ENCODE results near the gene ARHGEF37.

ARHGEF37 gene

GRCh38 chr5:149630337-149630736 is 49.0 kb downstream of the ARHGEF37 start:
- H3K36me3 ChIP-seq (ENCODE audit: control insufficient read depth, insufficient read depth, low read length), result no peaks in the 10 kb centered on the region
- no peak overlapping the region for H3K9ac ChIP-seq (ENCODE audit: low read depth, low read length)
- peaks cover 23% of the 10 kb centered on the region for H3K4me1 ChIP-seq (ENCODE audit: control insufficient read depth, insufficient read depth, low read length)
- H3K9me3 ChIP-seq (ENCODE audit: control insufficient read depth, insufficient read depth, low read length), result no peaks in the 10 kb centered on the region
- H3K27me3 ChIP-seq (ENCODE audit: control insufficient read depth, insufficient read depth, low read length), result no peaks in the 10 kb centered on the region
- no peak overlapping the region for H3K4me3 ChIP-seq (ENCODE audit: low read depth, low read length)
- H3K27ac ChIP-seq (ENCODE audit: low read depth, low read length), result no peak overlapping the region

GRCh38 chr5:149631506-149631905 is 50.2 kb downstream of the ARHGEF37 start:
- H3K4me3 ChIP-seq (ENCODE audit: low read depth, low read length), result no peak overlapping the region
- H3K27ac ChIP-seq (ENCODE audit: low read depth, low read length), result no peak overlapping the region

GRCh38 chr5:149632311-149633251 is 51.3 kb downstream of the ARHGEF37 start:
- Histone ChIP-seq H3K9ac (ENCODE audit: low read depth, low read length) (0 out of 2 replicates have a peak overlapping the region, but pooled peaks have one; percentile 13), H3K4me1 (ENCODE audit: control insufficient read depth, insufficient read depth, low read length) (peaks cover 23% of the 10 kb centered on the region), H3K4me3 (ENCODE audit: low read depth, low read length) (no peak overlapping the region), H3K36me3 (ENCODE audit: control insufficient read depth, insufficient read depth, low read length) (no peaks in the 10 kb centered on the region), H3K27ac (ENCODE audit: low read depth, low read length) (peak overlapping the region; percentile 71), H3K9me3 (ENCODE audit: control insufficient read depth, insufficient read depth, low read length) (no peaks in the 10 kb centered on the region), H3K27me3 (ENCODE audit: control insufficient read depth, insufficient read depth, low read length) (no peaks in the 10 kb centered on the region)

More at GRCh38 chr5:149631506-149631905, 50.2 kb downstream of the ARHGEF37 start:
- no peaks in the 10 kb centered on the region for H3K36me3 ChIP-seq (ENCODE audit: control insufficient read depth, insufficient read depth, low read length)
- H3K4me1 ChIP-seq (ENCODE audit: control insufficient read depth, insufficient read depth, low read length), result peaks cover 23% of the 10 kb centered on the region
- no peaks in the 10 kb centered on the region for H3K27me3 ChIP-seq (ENCODE audit: control insufficient read depth, insufficient read depth, low read length)
- no peak overlapping the region for H3K9ac ChIP-seq (ENCODE audit: low read depth, low read length)
- H3K9me3 ChIP-seq (ENCODE audit: control insufficient read depth, insufficient read depth, low read length), result no peaks in the 10 kb centered on the region

- Histone ChIP-seq H3K36me3 (ENCODE audit: control insufficient read depth, insufficient read depth, low read length) (no peaks in the 10 kb centered on the region), H3K27me3 (ENCODE audit: control insufficient read depth, insufficient read depth, low read length) (no peaks in the 10 kb centered on the region), H3K27ac (ENCODE audit: low read depth, low read length) (peak overlapping the region; percentile 71), H3K9ac (ENCODE audit: low read depth, low read length) (no peak overlapping the region), H3K9me3 (ENCODE audit: control insufficient read depth, insufficient read depth, low read length) (no peaks in the 10 kb centered on the region), H3K4me1 (ENCODE audit: control insufficient read depth, insufficient read depth, low read length) (peaks cover 21% of the 10 kb centered on the region), H3K4me3 (ENCODE audit: low read depth, low read length) (no peak overlapping the region)
These were observed 52.4 kb downstream of the ARHGEF37 start for GRCh38 chr5:149633476-149634350.

GRCh38 chr5:149635394-149635793 is 54.1 kb downstream of the ARHGEF37 start:
- Histone ChIP-seq H3K27me3 (ENCODE audit: control insufficient read depth, insufficient read depth, low read length) (no peaks in the 10 kb centered on the region), H3K27ac (ENCODE audit: low read depth, low read length) (no peak overlapping the region), H3K36me3 (ENCODE audit: control insufficient read depth, insufficient read depth, low read length) (no peaks in the 10 kb centered on the region), H3K4me1 (ENCODE audit: control insufficient read depth, insufficient read depth, low read length) (peaks cover 21% of the 10 kb centered on the region), H3K4me3 (ENCODE audit: low read depth, low read length) (no peak overlapping the region), H3K9ac (ENCODE audit: low read depth, low read length) (no peak overlapping the region), H3K9me3 (ENCODE audit: control insufficient read depth, insufficient read depth, low read length) (no peaks in the 10 kb centered on the region)

- no peak overlapping the region for H3K27ac ChIP-seq (ENCODE audit: low read depth, low read length)
- H3K27me3 ChIP-seq (ENCODE audit: control insufficient read depth, insufficient read depth, low read length), result no peaks in the 10 kb centered on the region
- peaks cover 21% of the 10 kb centered on the region for H3K4me1 ChIP-seq (ENCODE audit: control insufficient read depth, insufficient read depth, low read length)
- H3K36me3 ChIP-seq (ENCODE audit: control insufficient read depth, insufficient read depth, low read length), result no peaks in the 10 kb centered on the region
- H3K4me3 ChIP-seq (ENCODE audit: low read depth, low read length), result no peak overlapping the region
- no peaks in the 10 kb centered on the region for H3K9me3 ChIP-seq (ENCODE audit: control insufficient read depth, insufficient read depth, low read length)
- H3K9ac ChIP-seq (ENCODE audit: low read depth, low read length), result no peak overlapping the region
These were observed 55.0 kb downstream of the ARHGEF37 start for GRCh38 chr5:149636191-149636860.

GRCh38 chr5:149636861-149637246 is 55.6 kb downstream of the ARHGEF37 start:
- no peak overlapping the region for H3K4me3 ChIP-seq (ENCODE audit: low read depth, low read length)
- no peak overlapping the region for H3K27ac ChIP-seq (ENCODE audit: low read depth, low read length)
- no peaks in the 10 kb centered on the region for H3K27me3 ChIP-seq (ENCODE audit: control insufficient read depth, insufficient read depth, low read length)
- no peaks in the 10 kb centered on the region for H3K9me3 ChIP-seq (ENCODE audit: control insufficient read depth, insufficient read depth, low read length)
- H3K9ac ChIP-seq (ENCODE audit: low read depth, low read length), result no peak overlapping the region
- H3K4me1 ChIP-seq (ENCODE audit: control insufficient read depth, insufficient read depth, low read length), result peaks cover 21% of the 10 kb centered on the region
- no peaks in the 10 kb centered on the region for H3K36me3 ChIP-seq (ENCODE audit: control insufficient read depth, insufficient read depth, low read length)

GRCh38 chr5:149638136-149638535 is 56.8 kb downstream of the ARHGEF37 start:
- H3K4me3 ChIP-seq (ENCODE audit: low read depth, low read length), result no peak overlapping the region
- H3K27ac ChIP-seq (ENCODE audit: low read depth, low read length), result no peak overlapping the region
- peaks cover 9% of the 10 kb centered on the region for H3K4me1 ChIP-seq (ENCODE audit: control insufficient read depth, insufficient read depth, low read length)
- no peaks in the 10 kb centered on the region for H3K27me3 ChIP-seq (ENCODE audit: control insufficient read depth, insufficient read depth, low read length)
- H3K9me3 ChIP-seq (ENCODE audit: control insufficient read depth, insufficient read depth, low read length), result no peaks in the 10 kb centered on the region
- no peaks in the 10 kb centered on the region for H3K36me3 ChIP-seq (ENCODE audit: control insufficient read depth, insufficient read depth, low read length)
- no peak overlapping the region for H3K9ac ChIP-seq (ENCODE audit: low read depth, low read length)

GRCh38 chr5:149638546-149639241 is 57.4 kb downstream of the ARHGEF37 start:
- Histone ChIP-seq H3K27me3 (ENCODE audit: control insufficient read depth, insufficient read depth, low read length) (no peaks in the 10 kb centered on the region), H3K36me3 (ENCODE audit: control insufficient read depth, insufficient read depth, low read length) (no peaks in the 10 kb centered on the region), H3K4me3 (ENCODE audit: low read depth, low read length) (no peak overlapping the region), H3K9ac (ENCODE audit: low read depth, low read length) (no peak overlapping the region), H3K9me3 (ENCODE audit: control insufficient read depth, insufficient read depth, low read length) (no peaks in the 10 kb centered on the region), H3K4me1 (ENCODE audit: control insufficient read depth, insufficient read depth, low read length) (0 out of 2 replicates have a peak, but pooled peaks cover 6% of the 10 kb centered on the region), H3K27ac (ENCODE audit: low read depth, low read length) (no peak overlapping the region)

GRCh38 chr5:149639737-149640136 is 58.4 kb downstream of the ARHGEF37 start:
- no peak overlapping the region for H3K27ac ChIP-seq (ENCODE audit: low read depth, low read length)
- no peak overlapping the region for H3K4me3 ChIP-seq (ENCODE audit: low read depth, low read length)
- H3K9ac ChIP-seq (ENCODE audit: low read depth, low read length), result no peak overlapping the region
- no peaks in the 10 kb centered on the region for H3K27me3 ChIP-seq (ENCODE audit: control insufficient read depth, insufficient read depth, low read length)
- H3K9me3 ChIP-seq (ENCODE audit: control insufficient read depth, insufficient read depth, low read length), result no peaks in the 10 kb centered on the region
- peaks cover 6% of the 10 kb centered on the region; the same call in 1 of the 2 replicates for H3K4me1 ChIP-seq (ENCODE audit: control insufficient read depth, insufficient read depth, low read length)
- H3K36me3 ChIP-seq (ENCODE audit: control insufficient read depth, insufficient read depth, low read length), result no peaks in the 10 kb centered on the region

Measured in HUES48 (cell line).